Duodenal mucosa (tissue), 2 donors: ENCODE results near the gene GSK3B.
A peak's percentile ranks its signal among the peaks of the same experiment; 100 is the strongest.

Experiments
- H3K27ac ChIP-seq: one replicate; pipeline ENCODE4 v1.7.0; 2013; ENCODE audit warnings: low read depth, low read length
- H3K27me3 ChIP-seq, 2 donors: one replicate each; pipeline ENCODE4 v1.7.0; 2013; ENCODE audit warnings: low read length in 2 of 2, control low read depth in 1 of 2; ENCODE audit not compliant: insufficient read depth in 2 of 2, control insufficient read depth in 1 of 2
- H3K36me3 ChIP-seq, 2 donors: one replicate each; pipeline ENCODE4 v1.7.0; 2013; ENCODE audit warnings: low read length in 2 of 2, control low read depth in 1 of 2; ENCODE audit not compliant: insufficient read depth in 2 of 2, control insufficient read depth in 1 of 2
- H3K4me1 ChIP-seq, 2 donors: one replicate each; pipeline ENCODE4 v1.7.0; 2013; ENCODE audit warnings: low read length in 2 of 2, control low read depth in 1 of 2; ENCODE audit not compliant: insufficient read depth in 2 of 2, control insufficient read depth in 1 of 2
- H3K4me3 ChIP-seq, 2 donors: one replicate each; pipeline ENCODE4 v1.7.0; 2013; ENCODE audit warnings: low read length in 2 of 2, low read depth in 1 of 2
- H3K9ac ChIP-seq, 2 donors: one replicate each; pipeline ENCODE4 v1.7.0; 2013; ENCODE audit warnings: low read length in 2 of 2, low read depth in 1 of 2
- H3K9me3 ChIP-seq, 2 donors: one replicate each; pipeline ENCODE4 v1.7.0; 2013; ENCODE audit warnings: low read length in 2 of 2, control low read depth in 1 of 2; ENCODE audit not compliant: control insufficient read depth in 1 of 2

GSK3B gene

DNA sequence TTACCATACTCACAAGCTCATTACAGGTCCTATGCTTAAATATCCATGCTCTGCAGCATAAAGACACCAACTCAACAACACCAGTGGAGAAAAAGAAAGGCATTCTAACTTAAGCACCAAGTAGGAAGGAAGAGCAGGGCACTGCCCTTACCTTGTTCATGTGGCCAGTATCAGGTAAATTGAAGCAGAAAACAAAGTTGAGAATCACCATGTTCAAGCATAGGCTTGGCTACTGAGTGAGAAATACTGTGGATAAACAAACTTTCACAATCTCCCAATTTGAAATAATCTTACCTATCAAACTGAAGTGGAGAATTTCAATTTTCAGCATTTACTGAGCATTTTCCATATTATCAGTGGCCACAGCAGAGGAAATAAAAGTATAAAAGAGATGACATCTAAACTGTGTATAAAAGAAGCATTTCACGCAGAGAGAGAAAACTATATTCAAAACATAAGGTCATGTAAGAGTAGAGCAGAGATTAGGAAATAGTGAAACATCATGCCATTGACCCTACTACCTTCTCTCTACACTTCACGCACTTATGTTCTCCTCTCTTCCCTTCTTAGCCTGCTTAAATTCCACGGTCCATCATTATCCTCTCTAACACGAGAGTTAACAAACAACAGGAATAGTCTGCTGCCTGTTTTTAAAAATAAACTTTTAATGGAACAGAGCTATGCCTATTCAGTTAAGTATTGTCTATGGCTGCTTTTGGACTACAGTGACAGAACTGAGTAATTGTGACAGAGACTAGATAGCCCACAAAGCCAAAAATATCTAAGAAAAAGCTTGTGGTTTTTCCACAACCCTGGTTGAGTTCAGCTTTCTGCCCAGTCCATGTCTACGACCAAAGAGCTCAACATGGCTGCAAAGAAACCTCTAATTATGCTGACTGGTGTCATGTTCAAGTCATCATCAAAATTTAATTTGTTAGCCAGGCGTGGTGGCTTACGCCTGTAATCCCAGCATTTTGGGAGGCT is 169.8 kb downstream of the GSK3B start:
- Histone ChIP-seq H3K4me3 (no peak overlapping the region), H3K4me1 (no peaks in the 10 kb centered on the region), H3K9me3 (no peaks in the 10 kb centered on the region), H3K9ac (no peak overlapping the region), H3K27me3 (no peaks in the 10 kb centered on the region), H3K27ac (no peak overlapping the region), H3K36me3 (no peaks in the 10 kb centered on the region)

DNA sequence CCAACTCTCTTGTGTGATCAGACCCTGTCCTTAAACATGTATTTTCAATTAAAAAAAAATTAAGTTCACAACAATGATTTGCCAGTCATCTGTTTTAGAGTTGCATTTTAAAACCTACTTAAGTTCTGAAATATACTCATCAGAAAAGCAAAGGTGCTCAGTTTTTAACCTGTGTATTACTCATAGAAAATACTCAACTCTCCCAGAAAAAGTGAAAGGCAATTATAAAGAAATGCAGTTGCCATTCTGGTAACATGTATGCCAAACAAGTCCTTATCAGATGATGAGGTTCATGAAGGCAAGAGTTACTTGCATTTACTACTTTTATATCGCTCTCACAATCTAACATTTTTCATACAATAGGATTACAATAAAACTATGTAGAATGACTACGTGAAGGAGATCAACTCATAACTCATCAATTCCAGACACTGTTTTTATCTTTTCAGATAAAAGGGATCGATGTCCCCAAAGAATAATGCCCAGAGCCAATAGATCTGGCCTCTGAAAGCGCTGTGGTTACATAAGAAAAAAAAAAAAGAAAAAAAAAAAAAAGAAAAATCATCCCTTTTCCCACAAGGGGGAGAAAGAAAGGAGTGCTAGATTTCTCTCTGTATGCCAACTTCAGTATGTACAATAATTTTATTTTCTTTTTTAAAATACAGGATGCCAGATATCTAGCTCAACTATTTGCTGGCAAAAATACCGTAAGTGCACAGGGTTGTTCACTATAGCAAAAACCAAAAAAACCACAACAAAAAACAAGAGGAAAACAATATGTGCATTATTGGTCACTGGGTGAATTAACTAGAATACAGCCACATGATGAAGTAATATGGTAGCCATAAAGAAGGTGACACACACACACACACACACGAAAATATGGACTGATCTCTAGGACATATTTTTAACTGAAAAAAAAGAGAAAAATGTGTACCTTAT is 175.0 kb downstream of the GSK3B start:
- H3K27ac ChIP-seq, result no peak overlapping the region
- H3K36me3 ChIP-seq, result peaks cover 0 to 4% of the 10 kb centered on the region in 2 donors
- no peaks in the 10 kb centered on the region for H3K4me1 ChIP-seq
- H3K9ac ChIP-seq, result no peak overlapping the region
- no peak overlapping the region for H3K4me3 ChIP-seq
- H3K27me3 ChIP-seq, result no peaks in the 10 kb centered on the region
- H3K9me3 ChIP-seq, result no peaks in the 10 kb centered on the region

- Histone ChIP-seq H3K9ac (no peak overlapping the region), H3K4me3 (no peak overlapping the region), H3K4me1 (peaks cover 0 to 14% of the 10 kb centered on the region in 2 donors), H3K9me3 (no peaks in the 10 kb centered on the region), H3K36me3 (peaks cover 4% of the 10 kb centered on the region in 2 donors), H3K27ac (no peak overlapping the region), H3K27me3 (no peaks in the 10 kb centered on the region)
Measured at GRCh38 chr3:119913021-119913420, 181.2 kb downstream of the GSK3B start.

GRCh38 chr3:119912220-119912619 is 182.0 kb downstream of the GSK3B start:
- Histone ChIP-seq H3K4me1 (peaks cover 0 to 14% of the 10 kb centered on the region in 2 donors), H3K9me3 (no peaks in the 10 kb centered on the region), H3K27ac (no peak overlapping the region), H3K9ac (no peak overlapping the region), H3K27me3 (no peaks in the 10 kb centered on the region), H3K4me3 (peak overlapping the region in 1 of 2 donors; percentile 15), H3K36me3 (peaks cover 4% of the 10 kb centered on the region in 2 donors)

- Histone ChIP-seq H3K9me3 (no peaks in the 10 kb centered on the region), H3K36me3 (peaks cover 4% of the 10 kb centered on the region in 2 donors), H3K27ac (no peak overlapping the region), H3K4me1 (peaks cover 0 to 14% of the 10 kb centered on the region in 2 donors), H3K9ac (no peak overlapping the region), H3K27me3 (no peaks in the 10 kb centered on the region), H3K4me3 (no peak overlapping the region)
Measured at GRCh38 chr3:119911748-119912147, 182.5 kb downstream of the GSK3B start.

- Histone ChIP-seq H3K9me3 (no peaks in the 10 kb centered on the region), H3K27me3 (no peaks in the 10 kb centered on the region), H3K4me1 (no peaks in the 10 kb centered on the region)
Measured at GRCh38 chr3:119902061-119902460, 192.2 kb downstream of the GSK3B start.

DNA sequence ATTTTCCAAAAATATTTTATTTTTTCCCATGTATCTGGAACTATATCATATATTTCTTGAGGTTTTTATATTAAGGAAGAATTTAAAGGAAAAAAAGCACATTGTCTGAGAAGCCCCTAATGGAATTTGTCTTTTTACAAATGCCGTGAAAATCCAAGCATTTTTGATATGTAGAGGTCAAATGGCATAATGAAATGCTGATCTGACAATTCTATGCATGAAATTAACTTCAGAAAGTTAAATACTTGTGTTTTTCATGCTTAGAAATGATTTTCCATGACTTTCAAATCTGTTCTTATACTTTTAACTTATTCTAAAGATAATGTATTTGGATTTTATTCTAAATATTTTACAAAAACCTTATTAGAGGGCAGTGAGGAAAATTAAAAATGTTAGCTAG is 193.1 kb downstream of the GSK3B start:
- Histone ChIP-seq H3K9me3 (no peaks in the 10 kb centered on the region), H3K27ac (no peak overlapping the region), H3K4me1 (no peaks in the 10 kb centered on the region), H3K9ac (no peak overlapping the region), H3K36me3 (peaks cover 4 to 5% of the 10 kb centered on the region in 2 donors), H3K27me3 (no peaks in the 10 kb centered on the region), H3K4me3 (no peak overlapping the region)

More at GRCh38 chr3:119902061-119902460, 192.2 kb downstream of the GSK3B start:
- Histone ChIP-seq H3K4me3 (no peak overlapping the region), H3K27ac (no peak overlapping the region), H3K9ac (no peak overlapping the region), H3K36me3 (peaks cover 4 to 5% of the 10 kb centered on the region in 2 donors)

- Histone ChIP-seq H3K4me1 (no peaks in the 10 kb centered on the region), H3K27ac (no peak overlapping the region), H3K9ac (no peak overlapping the region), H3K4me3 (no peak overlapping the region), H3K27me3 (no peaks in the 10 kb centered on the region), H3K9me3 (no peaks in the 10 kb centered on the region), H3K36me3 (peaks cover 2 to 4% of the 10 kb centered on the region in 2 donors)
Measured at GRCh38 chr3:119899192-119899511, 195.1 kb downstream of the GSK3B start.

DNA sequence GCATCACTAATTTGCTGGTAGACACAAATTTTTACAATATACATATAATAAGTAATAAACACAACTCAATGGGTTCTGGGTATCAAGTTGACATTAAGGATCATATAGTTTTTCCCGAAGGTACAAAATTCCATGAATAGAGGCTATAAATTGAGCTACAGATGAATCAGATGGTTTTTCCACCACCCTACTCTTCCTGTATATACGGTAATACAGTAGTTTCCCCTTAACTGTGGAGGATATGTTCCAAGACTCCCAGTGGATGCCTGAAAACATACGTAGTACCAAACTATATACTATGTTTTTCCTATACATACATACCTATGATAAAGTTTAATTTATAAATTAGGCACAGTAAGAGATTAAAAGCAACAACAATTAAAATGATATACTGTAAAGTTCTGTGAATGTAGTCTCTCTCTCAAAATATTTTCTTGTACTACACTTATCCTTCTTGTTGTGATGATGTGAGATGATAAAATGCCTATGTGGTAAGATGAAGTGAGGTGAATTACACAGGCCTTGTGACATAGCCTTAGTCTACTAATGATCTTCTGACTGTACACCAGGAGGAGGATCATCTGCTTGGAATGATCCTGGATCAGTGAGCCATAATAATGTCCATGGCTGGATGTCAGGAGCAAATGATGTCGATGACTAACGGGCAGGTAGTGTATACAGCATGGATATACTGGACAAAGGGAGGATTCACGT is 195.6 kb downstream of the GSK3B start:
- Histone ChIP-seq H3K9ac (no peak overlapping the region), H3K4me1 (no peaks in the 10 kb centered on the region), H3K27ac (no peak overlapping the region), H3K36me3 (peaks cover 2 to 4% of the 10 kb centered on the region in 2 donors), H3K27me3 (no peaks in the 10 kb centered on the region), H3K9me3 (no peaks in the 10 kb centered on the region), H3K4me3 (no peak overlapping the region)
